T-cell (primary cell): ENCODE measurements around the gene DBH. TPM values are rescaled to one million over a fixed set of nuclear protein-coding genes. Genes with fewer than 3 reads are reported as not detected.
A peak's percentile ranks its signal among the peaks of the same experiment; 100 is the strongest.

ENCODE experiments used
- ATAC-seq, 4 experiments: fragments of 200-7000 bp in 3 of 4; fragments of 150-1000 bp in 1 of 4; cut with Tn5 transposase; replicated peaks in 1 of 4; 1 replicate in 3 of 4; 2 replicates in 1 of 4; pipeline ENCODE4 v1.10.0; 2021; ENCODE audit warnings: moderate library complexity in 3 of 4, mild to moderate bottlenecking in 2 of 4, moderate number of reproducible peaks in 1 of 4
- CTCF ChIA-PET, 2 donors: fragments of 300-600 bp; sonication (Branson Sonifier 250); formaldehyde crosslinking; loops; one replicate each; lab custom pipeline; 2022; ENCODE audit warnings: antibody characterized with exemption in 2 of 2; lab: Charles Lee
- POLR2A ChIA-PET, 2 donors: fragments of 300-600 bp; sonication (Branson Sonifier 250); formaldehyde crosslinking; loops; one replicate each; lab custom pipeline; 2022; ENCODE audit warnings: antibody characterized with exemption in 2 of 2; lab: Charles Lee
- DNase-seq, 35 experiments: peaks; one replicate each; pipeline versions ENCODE4 v3.0.0 to v3.0.0-alpha.2; 2013 to 2023
- H3K27ac ChIP-seq: one replicate; pipeline ENCODE4 v1.5.1; 2013; ENCODE audit warnings: low read length
- H3K27me3 ChIP-seq, 2 experiments: replicated peaks in 1 of 2; 1 replicate in 1 of 2; 2 replicates in 1 of 2; pipeline versions ENCODE4 v1.6.1 to v1.7.0; 2013; ENCODE audit warnings: low read length in 1 of 2, mixed read lengths in 1 of 2; ENCODE audit not compliant: control insufficient read depth in 2 of 2, insufficient read depth in 2 of 2; ENCODE audit errors: extremely low read depth in 1 of 2
- H3K36me3 ChIP-seq, 2 donors: 1 replicate in 1 of 2; 2 replicates in 1 of 2; pipeline versions ENCODE4 v1.6.1 to v1.7.0; 2013; ENCODE audit warnings: low read length in 1 of 2; ENCODE audit not compliant: control insufficient read depth in 2 of 2, insufficient read depth in 1 of 2; ENCODE audit errors: extremely low read depth in 1 of 2
- H3K4me1 ChIP-seq, 2 experiments: 1 replicate in 1 of 2; 2 replicates in 1 of 2; pipeline versions ENCODE4 v1.6.1 to v1.7.0; 2013; ENCODE audit warnings: low read length in 2 of 2, mixed read lengths in 1 of 2; ENCODE audit not compliant: insufficient read depth in 2 of 2, control insufficient read depth in 1 of 2; ENCODE audit errors: extremely low read depth in 1 of 2
- H3K4me3 ChIP-seq, 2 donors: 1 replicate in 1 of 2; 2 replicates in 1 of 2; pipeline versions ENCODE4 v1.5.1 to v1.7.0; 2013; ENCODE audit warnings: mild to moderate bottlenecking in 2 of 2, low read length in 1 of 2, moderate library complexity in 1 of 2; ENCODE audit not compliant: control insufficient read depth in 1 of 2; ENCODE audit errors: extremely low read depth in 1 of 2
- H3K9me3 ChIP-seq: 2 replicates; pipeline ENCODE4 v1.7.0; 2013
- H3K27ac Mint-ChIP-seq, 2 donors: one replicate each; pipeline ENCODE4 v1.8.0; 2020 to 2021; ENCODE audit warnings: mild to moderate bottlenecking in 2 of 2, mixed read lengths in 2 of 2
- H3K27me3 Mint-ChIP-seq, 2 donors: one replicate each; pipeline ENCODE4 v1.8.0; 2021 to 2022; ENCODE audit warnings: mixed read lengths in 2 of 2
- H3K36me3 Mint-ChIP-seq: one replicate; pipeline ENCODE4 v1.8.0; 2021; ENCODE audit warnings: mixed read lengths
- H3K4me1 Mint-ChIP-seq, 3 donors: one replicate each; pipeline ENCODE4 v1.8.0; 2020 to 2022; ENCODE audit warnings: mixed read lengths in 3 of 3, mild to moderate bottlenecking in 1 of 3
- H3K4me3 Mint-ChIP-seq, 3 donors: one replicate each; pipeline ENCODE4 v1.8.0; 2020 to 2022; ENCODE audit warnings: mild to moderate bottlenecking in 3 of 3, mixed read lengths in 3 of 3, moderate library complexity in 3 of 3
- H3K9me3 Mint-ChIP-seq, 3 donors: one replicate each; pipeline ENCODE4 v1.8.0; 2020 to 2022; ENCODE audit warnings: mixed read lengths in 3 of 3
- WGBS: methylation state at CpG from one replicate; pipeline ENCODE4 v1.1.5; 2013; ENCODE audit warnings: missing lambda C conversion rate; ENCODE audit not compliant: insufficient coverage; 5-methylcytosine and 5-hydroxymethylcytosine counted together
- total RNA-seq, 35 experiments: library from RNA in 6 of 35; stranded (reverse) in 6 of 35; fragments of 120-200 nt in 1 of 35; gene quantifications; one replicate each; pipeline versions ENCODE4 v1.2.1 to v1.2.4 and lab custom pipeline; 2013 to 2026

Gene DBH
- total RNA-seq, 5 donors from 2014 or later (not counting 1 experiment from before 2014, with no cell fraction given) = 0.26 to 0.82 (median 0.32) TPM

DNA sequence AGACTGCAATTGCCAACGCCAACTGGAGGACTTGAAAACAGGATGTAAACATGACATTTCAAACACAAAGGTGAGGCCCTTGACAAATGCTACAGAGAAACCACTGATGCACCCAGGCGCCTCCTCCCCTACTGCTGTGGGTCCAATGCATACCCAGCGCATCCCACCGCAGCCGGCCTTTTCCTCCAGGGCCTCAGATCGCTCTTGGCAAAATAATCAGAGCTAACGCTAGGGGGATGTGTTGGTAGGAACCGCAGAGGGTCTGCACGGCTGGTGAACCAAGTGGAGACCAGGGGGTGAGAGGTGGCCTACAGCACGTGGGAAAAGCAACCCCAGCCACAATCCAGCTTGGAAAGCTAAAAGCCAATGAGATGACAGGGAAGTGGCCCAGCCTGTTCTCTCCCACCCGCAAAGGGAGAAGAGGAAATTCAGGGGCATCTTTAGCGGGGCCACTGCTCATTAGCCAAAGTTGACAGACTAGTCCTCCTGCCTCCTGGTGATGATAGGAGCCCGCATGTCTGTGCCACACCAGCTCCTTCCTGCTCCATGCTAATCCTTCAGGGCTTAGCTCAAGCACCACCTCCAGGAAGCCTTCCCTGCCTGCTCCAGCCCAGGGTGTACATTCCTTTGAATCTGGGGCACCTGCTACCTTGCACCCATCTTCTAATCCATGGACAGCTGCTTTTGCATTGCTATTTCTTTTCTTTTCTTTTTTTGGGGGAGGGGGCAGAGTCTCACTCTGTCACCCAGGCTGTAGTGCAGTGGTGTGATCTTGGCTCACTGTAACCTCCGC is 32.8 kb upstream of the DBH start:
- H3K36me3 ChIP-seq = no peaks in the 10 kb centered on the region
- Mint-ChIP-seq H3K27ac (no peak overlapping the region), H3K36me3 (no peaks in the 10 kb centered on the region), H3K4me1 (peaks cover 8 to 15% (median 10%) of the 10 kb centered on the region in 3 donors), H3K4me3 (no peak overlapping the region), H3K9me3 (no peaks in the 10 kb centered on the region), H3K27me3 (peaks cover 0 to 34% of the 10 kb centered on the region in 2 donors)
- ATAC-seq (no peak), DNase-seq (no peak)
- CTCF ChIA-PET = no interaction called here
- WGBS = 64% methylated on average over 7 of the region's 14 CpGs
- POLR2A ChIA-PET = no interaction called here
- H3K27ac ChIP-seq = no peak overlapping the region
- H3K27me3 ChIP-seq = peaks cover 2 to 52% of the 10 kb centered on the region in 2 experiments
- H3K9me3 ChIP-seq = no peaks in the 10 kb centered on the region
- no peak overlapping the region for H3K4me3 ChIP-seq
- peaks cover 10 to 14% of the 10 kb centered on the region in 2 experiments for H3K4me1 ChIP-seq

DNA sequence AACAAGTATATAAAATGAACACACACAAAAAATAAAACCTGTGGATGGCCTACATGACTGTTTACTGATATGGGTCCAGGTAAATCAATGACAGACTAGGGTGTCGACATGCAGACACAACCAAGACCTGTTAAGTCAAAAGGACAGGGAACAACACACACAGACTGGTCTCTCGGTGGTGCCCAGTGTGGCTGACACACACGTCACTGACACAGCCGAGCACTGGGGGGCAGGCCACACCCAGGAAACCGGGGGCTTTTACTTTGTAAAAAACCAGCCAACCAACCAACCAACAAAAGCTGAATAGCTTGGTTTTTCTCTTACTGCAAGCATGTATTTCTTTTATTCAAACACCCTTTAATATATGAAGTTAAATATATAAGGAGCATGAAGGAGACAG is 31.9 kb upstream of the DBH start:
- WGBS = 33% methylated on average over 2 of the region's 5 CpGs
- Mint-ChIP-seq H3K4me1 (peaks cover 8 to 15% (median 10%) of the 10 kb centered on the region in 3 donors), H3K36me3 (no peaks in the 10 kb centered on the region), H3K27ac (no peak overlapping the region), H3K27me3 (peaks cover 0 to 36% of the 10 kb centered on the region in 2 donors), H3K9me3 (no peaks in the 10 kb centered on the region), H3K4me3 (no peak overlapping the region)
- H3K4me3 ChIP-seq = no peak overlapping the region
- H3K27me3 ChIP-seq = peaks cover 3 to 55% of the 10 kb centered on the region in 2 experiments
- DNase-seq = peak in 27 of 35 experiments; percentile 7 to 60 (median 24)
- peaks cover 10 to 14% of the 10 kb centered on the region in 2 experiments for H3K4me1 ChIP-seq
- H3K9me3 ChIP-seq = no peaks in the 10 kb centered on the region
- POLR2A ChIA-PET = no interaction called here
- CTCF ChIA-PET = no interaction called here
- no peaks in the 10 kb centered on the region for H3K36me3 ChIP-seq
- no peak overlapping the region for H3K27ac ChIP-seq
- ATAC-seq = peak; percentile 61 to 77 (median 71)

DNA sequence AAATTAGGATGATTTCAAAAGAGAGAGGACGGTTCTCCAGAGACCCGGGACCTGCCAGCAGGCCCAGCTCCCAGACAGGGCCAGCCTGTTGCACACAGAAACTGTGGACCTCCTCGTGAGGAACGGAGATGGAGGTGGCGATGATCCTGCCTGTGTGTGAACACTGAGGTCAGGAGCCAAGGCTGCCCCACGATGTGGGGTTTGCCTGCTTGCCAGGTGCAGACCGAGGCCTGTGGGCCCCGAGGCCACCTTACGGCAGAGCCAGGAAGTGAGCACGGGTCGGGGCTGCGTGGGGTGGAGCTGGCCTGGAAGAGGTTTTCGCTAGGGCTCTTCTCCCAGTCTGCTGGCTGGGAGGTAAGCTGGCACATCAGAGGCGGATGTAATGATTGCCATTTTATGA is 31.3 kb upstream of the DBH start:
- POLR2A ChIA-PET = no interaction called here
- H3K36me3 Mint-ChIP-seq = no peaks in the 10 kb centered on the region
- no peak overlapping the region for H3K27ac Mint-ChIP-seq
- CTCF ChIA-PET = interaction anchor here in 1 of 2 donors (0.9 kb wide), 1 partner anchor 16 kb away, joined by 3 read pairs; no protein-coding TSS in a partner anchor
- Histone ChIP-seq H3K36me3 (no peaks in the 10 kb centered on the region), H3K27me3 (peaks cover 3 to 61% of the 10 kb centered on the region in 2 experiments), H3K9me3 (no peaks in the 10 kb centered on the region), H3K4me3 (no peak overlapping the region), H3K4me1 (peaks cover 14 to 15% of the 10 kb centered on the region in 2 experiments), H3K27ac (no peak overlapping the region)
- no peaks in the 10 kb centered on the region for H3K9me3 Mint-ChIP-seq
- H3K4me1 Mint-ChIP-seq = peaks cover 12 to 15% (median 13%) of the 10 kb centered on the region in 3 donors
- H3K4me3 Mint-ChIP-seq = no peak overlapping the region
- peak in 2 of 4 experiments; percentile 18 to 48 for ATAC-seq
- DNase-seq = peak in 2 of 35 experiments; percentile 8 to 18
- WGBS = 29% methylated on average over 11 of the region's 14 CpGs
- H3K27me3 Mint-ChIP-seq = peaks cover 5 to 41% of the 10 kb centered on the region in 2 donors

DNA sequence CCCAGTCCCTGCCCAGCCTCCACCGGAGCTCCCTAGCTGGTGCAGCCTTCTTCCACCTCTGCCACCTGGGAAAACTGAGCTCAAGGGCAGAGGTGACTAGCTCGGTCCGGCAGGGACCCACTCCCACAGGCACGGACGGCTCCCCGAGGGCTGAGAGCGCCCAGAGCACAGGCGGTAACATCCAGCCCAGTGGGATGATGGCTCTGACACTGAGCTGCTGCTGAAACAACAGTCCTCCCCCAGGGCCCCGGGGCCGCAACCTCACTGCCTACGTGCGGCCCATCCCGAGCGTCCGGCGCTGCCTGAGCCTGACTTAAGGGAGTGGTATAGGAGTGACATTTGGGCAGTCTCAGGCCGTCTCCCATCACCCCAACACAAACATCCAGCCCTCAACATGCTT is 30.7 kb upstream of the DBH start:
- no peak overlapping the region for H3K27ac ChIP-seq
- H3K36me3 Mint-ChIP-seq = no peaks in the 10 kb centered on the region
- DNase-seq (no peak), ATAC-seq (no peak)
- peaks cover 14 to 15% of the 10 kb centered on the region in 2 experiments for H3K4me1 ChIP-seq
- POLR2A ChIA-PET = no interaction called here
- H3K27me3 Mint-ChIP-seq = peaks cover 9 to 46% of the 10 kb centered on the region in 2 donors
- CTCF ChIA-PET = interaction anchor here in 1 of 2 donors (0.9 kb wide), 1 partner anchor 16 kb away, joined by 3 read pairs; no protein-coding TSS in a partner anchor
- no peaks in the 10 kb centered on the region for H3K9me3 Mint-ChIP-seq
- WGBS = 94% methylated on average over 7 of the region's 17 CpGs
- no peak overlapping the region for H3K4me3 ChIP-seq
- no peak overlapping the region for H3K27ac Mint-ChIP-seq
- H3K4me1 Mint-ChIP-seq = peaks cover 12 to 15% (median 13%) of the 10 kb centered on the region in 3 donors
- H3K27me3 ChIP-seq = peaks cover 3 to 66% of the 10 kb centered on the region in 2 experiments
- no peaks in the 10 kb centered on the region for H3K9me3 ChIP-seq
- H3K4me3 Mint-ChIP-seq = no peak overlapping the region
- no peaks in the 10 kb centered on the region for H3K36me3 ChIP-seq

- H3K27ac ChIP-seq = no peak overlapping the region
- POLR2A ChIA-PET = no interaction called here
- H3K4me3 Mint-ChIP-seq = no peak overlapping the region
- DNase-seq (no peak), ATAC-seq (no peak)
- CTCF ChIA-PET = interaction anchor here in 1 of 2 donors (0.9 kb wide), 1 partner anchor 17 kb away, joined by 3 read pairs; no protein-coding TSS in a partner anchor
- H3K9me3 ChIP-seq = no peaks in the 10 kb centered on the region
- H3K27ac Mint-ChIP-seq = no peak overlapping the region
- WGBS = 84% methylated on average over 13 of the region's 16 CpGs
- H3K36me3 Mint-ChIP-seq = no peaks in the 10 kb centered on the region
- peaks cover 12 to 15% (median 13%) of the 10 kb centered on the region in 3 donors for H3K4me1 Mint-ChIP-seq
- H3K4me1 ChIP-seq = peaks cover 14 to 15% of the 10 kb centered on the region in 2 experiments
- peaks cover 15 to 50% of the 10 kb centered on the region in 2 donors for H3K27me3 Mint-ChIP-seq
- H3K36me3 ChIP-seq = no peaks in the 10 kb centered on the region
- H3K4me3 ChIP-seq = no peak overlapping the region
- peaks cover 3 to 66% of the 10 kb centered on the region in 2 experiments for H3K27me3 ChIP-seq
- H3K9me3 Mint-ChIP-seq = no peaks in the 10 kb centered on the region
These were observed 30.1 kb upstream of the DBH start for GRCh38 chr9:133605856-133606707.

DNA sequence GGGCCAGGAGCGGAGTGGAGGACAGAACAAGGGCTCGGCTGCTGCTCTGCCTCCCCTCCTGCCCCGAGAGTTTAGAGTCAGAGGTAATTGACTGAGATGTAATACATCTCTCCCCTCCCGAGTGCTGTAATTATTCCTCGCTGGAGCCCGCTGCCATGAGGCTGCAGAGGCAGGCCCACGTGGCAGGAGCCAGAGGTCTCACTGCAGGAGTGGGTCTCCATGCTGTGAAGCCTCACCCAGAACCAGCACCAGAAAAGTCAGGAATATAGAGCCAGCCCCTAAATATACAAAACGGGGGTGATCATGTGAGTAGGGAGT is 29.5 kb upstream of the DBH start:
- H3K4me1 Mint-ChIP-seq = peaks cover 12 to 15% (median 13%) of the 10 kb centered on the region in 3 donors
- POLR2A ChIA-PET = no interaction called here
- H3K27ac Mint-ChIP-seq = no peak overlapping the region
- Histone ChIP-seq H3K27me3 (peaks cover 3 to 64% of the 10 kb centered on the region in 2 experiments), H3K36me3 (no peaks in the 10 kb centered on the region), H3K4me1 (peaks cover 14 to 15% of the 10 kb centered on the region in 2 experiments), H3K4me3 (no peak overlapping the region), H3K27ac (no peak overlapping the region), H3K9me3 (no peaks in the 10 kb centered on the region)
- H3K27me3 Mint-ChIP-seq = peaks cover 21 to 53% of the 10 kb centered on the region in 2 donors
- no peak overlapping the region for H3K4me3 Mint-ChIP-seq
- H3K9me3 Mint-ChIP-seq = no peaks in the 10 kb centered on the region
- CTCF ChIA-PET = no interaction called here
- ATAC-seq = no peak
- DNase-seq = no peak
- WGBS = no CpG with 5 or more reads among the region's 8 CpGs
- no peaks in the 10 kb centered on the region for H3K36me3 Mint-ChIP-seq
